ENCODE results near the gene STK31.

GRCh38 chr7:23713285-23714149, 3.5 kb downstream of the STK31 start:
- no peak for TF ChIP-seq POLR2A (IDR thresholded peaks at IDR 0.05)
- no peak for TF ChIP-seq CTCF (IDR thresholded peaks at IDR 0.05)

Data from lower leg skin (tissue), 3 donors.